Measurements from ENCODE around the gene VSNL1. TPM values are rescaled to one million over a fixed set of nuclear protein-coding genes. Genes with fewer than 3 reads are reported as not detected.

VSNL1 gene
- total RNA-seq, 1 experiment from 2014 or later: 9.9 TPM

GRCh38 chr2:17680119-17680518 is 139.6 kb downstream of the VSNL1 start:
- no peaks in the 10 kb centered on the region for H3K4me1 Mint-ChIP-seq
- no peak overlapping the region for H4K5ac ChIP-seq (ENCODE audit: insufficient read length, low read depth, low read length)

More at GRCh38 chr2:17680119-17680518, 139.6 kb downstream of the VSNL1 start:
- Histone ChIP-seq H3K9me3 (ENCODE audit: control insufficient read depth, low read depth, low read length) (no peaks in the 10 kb centered on the region), H3K4ac (ENCODE audit: low read depth, low read length) (no peak overlapping the region), H2BK5ac (ENCODE audit: insufficient read length, low read length) (no peak overlapping the region), H4K8ac (replicated peaks; ENCODE audit: insufficient read length, low read depth, low read length) (no peak overlapping the region), H3K56ac (ENCODE audit: insufficient read length, low read depth, low read length) (no peak overlapping the region), H3K23me2 (ENCODE audit: insufficient read length, low read depth, low read length, poor library complexity, severe bottlenecking) (no peaks in the 10 kb centered on the region), H4K91ac (ENCODE audit: insufficient read length, low read depth, low read length) (no peak overlapping the region), H2BK20ac (ENCODE audit: low read depth, low read length, poor library complexity, severe bottlenecking) (no peak overlapping the region), H3K18ac (ENCODE audit: insufficient read length, low read depth, low read length) (no peak overlapping the region), H3K79me2 (ENCODE audit: insufficient read depth, low read length) (no peaks in the 10 kb centered on the region), H3K27me3 (ENCODE audit: insufficient read depth, low read length) (no peaks in the 10 kb centered on the region), H3K23ac (ENCODE audit: insufficient read length, low read depth, low read length) (no peak overlapping the region), H2BK12ac (ENCODE audit: insufficient read length, low read depth, low read length) (no peak overlapping the region), H3K14ac (ENCODE audit: insufficient read depth, low read length) (no peak overlapping the region), H4K20me1 (ENCODE audit: control insufficient read depth, insufficient read depth, insufficient read length) (no peaks in the 10 kb centered on the region), H2BK120ac (ENCODE audit: low read depth, low read length, poor library complexity, severe bottlenecking) (no peak overlapping the region), H3K9ac (ENCODE audit: extremely low read depth, insufficient read length, low read length) (no peak overlapping the region), H2BK15ac (ENCODE audit: low read depth, low read length) (no peak overlapping the region), H3K4me2 (ENCODE audit: insufficient read depth, insufficient read length, low read length) (no peak overlapping the region), H3K27ac (ENCODE audit: insufficient read length, low read depth, low read length) (no peak overlapping the region), H2AK5ac (ENCODE audit: insufficient read length, low read length) (no peak overlapping the region), H2AFZ (ENCODE audit: low read length) (no peak overlapping the region), H3T11ph (ENCODE audit: low read length) (no peak overlapping the region), H3K79me1 (ENCODE audit: insufficient read depth, low read depth, low read length, poor library complexity, severe bottlenecking) (no peaks in the 10 kb centered on the region), H3K4me1 (ENCODE audit: insufficient read depth, low read length) (no peaks in the 10 kb centered on the region)
- no peak overlapping the region for H3K27ac Mint-ChIP-seq
- H3K4me3 Mint-ChIP-seq: no peak overlapping the region
- no peaks in the 10 kb centered on the region for H3K27me3 Mint-ChIP-seq (ENCODE audit: low read depth)
- H3K9me3 Mint-ChIP-seq: no peaks in the 10 kb centered on the region
- peaks cover 7 to 72% (median 64%) of the 10 kb centered on the region in 3 experiments; a peak in 5 of 7 replicates for H3K36me3 Mint-ChIP-seq (ENCODE audit: insufficient read depth in 1 of 3, low read depth in 3 of 3)
- no CpG with 5 or more reads among the region's 3 CpGs for WGBS (ENCODE audit: extremely low coverage, insufficient read length, low lambda C conversion rate)
- no peak for DNase-seq
- TF ChIP-seq CTCF (conservative IDR thresholded peaks at IDR 0.05): no peak
